Measurements from ENCODE around the gene NRXN2.

NRXN2 gene

DNA sequence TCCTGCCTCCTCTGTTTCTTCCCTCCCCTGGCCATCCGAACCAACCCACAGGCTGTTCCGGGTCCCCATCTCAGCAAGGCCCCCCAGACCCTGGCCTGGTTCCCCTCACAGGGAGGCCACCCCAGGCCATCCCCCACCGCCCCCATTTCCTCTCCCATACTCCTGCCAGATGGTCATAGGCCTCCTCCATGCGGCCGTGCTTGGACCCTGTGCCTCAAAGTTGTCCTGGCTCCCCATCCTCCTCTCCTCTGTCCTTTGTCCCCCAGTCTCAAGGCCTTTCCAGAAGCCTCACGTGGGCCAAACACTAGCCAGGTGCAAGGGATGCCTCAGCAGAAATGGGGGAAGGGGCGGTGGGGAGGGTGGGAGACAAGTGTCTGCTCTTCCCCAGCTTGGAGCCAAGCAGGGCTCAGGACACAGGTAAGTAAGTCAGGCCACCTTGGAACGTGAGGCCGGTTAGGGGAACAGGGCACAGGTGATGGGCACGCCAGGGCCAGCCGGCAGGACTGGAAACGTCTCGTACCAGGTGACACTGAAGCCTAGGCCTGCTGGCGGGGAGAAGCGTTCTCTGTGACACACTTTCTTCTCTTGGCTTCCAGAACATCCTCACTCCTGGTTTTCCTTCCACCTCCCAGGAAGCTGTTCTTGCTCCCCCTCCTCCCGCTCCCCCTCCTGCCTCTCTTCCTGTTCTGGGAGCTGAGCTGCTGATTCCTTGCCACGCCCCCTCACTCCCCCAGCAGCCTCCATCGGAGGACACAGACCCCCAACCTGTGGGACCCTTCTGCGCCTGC is 163.5 kb downstream of the NRXN2 start:
- no peak overlapping the region for H3K27ac Mint-ChIP-seq
- no peak overlapping the region for H3K4me3 Mint-ChIP-seq
- H3K36me3 Mint-ChIP-seq (ENCODE audit: low read depth), result no peaks in the 10 kb centered on the region
- H3K4me1 Mint-ChIP-seq (ENCODE audit: low read depth), result no peaks in the 10 kb centered on the region
- no peak for DNase-seq
- no peaks in the 10 kb centered on the region for H3K9me3 Mint-ChIP-seq
- peaks cover 7% of the 10 kb centered on the region for H3K27me3 Mint-ChIP-seq

DNA sequence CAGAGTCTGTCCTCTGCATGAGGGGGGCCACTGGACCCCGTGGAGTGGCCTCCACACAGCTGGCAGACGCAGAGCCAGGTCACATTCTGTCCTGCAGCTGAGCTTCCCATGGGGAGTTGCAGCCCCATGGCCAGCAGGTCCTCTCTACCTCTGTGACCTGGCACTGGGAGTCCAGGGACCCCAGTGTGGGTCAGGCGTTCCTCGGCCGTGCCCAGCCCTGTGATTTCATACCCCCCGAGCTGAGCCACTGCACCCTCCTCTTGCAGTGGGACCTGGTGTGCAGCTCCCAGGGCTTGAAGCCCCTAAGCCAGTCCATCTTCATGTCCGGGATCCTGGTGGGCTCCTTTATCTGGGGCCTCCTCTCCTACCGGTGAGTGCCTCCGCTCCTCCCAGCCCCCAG is 164.1 kb downstream of the NRXN2 start:
- no peak overlapping the region for H3K27ac Mint-ChIP-seq
- H3K4me3 Mint-ChIP-seq, result no peak overlapping the region
- H3K36me3 Mint-ChIP-seq (ENCODE audit: low read depth), result no peaks in the 10 kb centered on the region
- no peaks in the 10 kb centered on the region for H3K4me1 Mint-ChIP-seq (ENCODE audit: low read depth)
- H3K27me3 Mint-ChIP-seq, result peaks cover 7% of the 10 kb centered on the region
- DNase-seq, result no peak
- H3K9me3 Mint-ChIP-seq, result no peaks in the 10 kb centered on the region

DNA sequence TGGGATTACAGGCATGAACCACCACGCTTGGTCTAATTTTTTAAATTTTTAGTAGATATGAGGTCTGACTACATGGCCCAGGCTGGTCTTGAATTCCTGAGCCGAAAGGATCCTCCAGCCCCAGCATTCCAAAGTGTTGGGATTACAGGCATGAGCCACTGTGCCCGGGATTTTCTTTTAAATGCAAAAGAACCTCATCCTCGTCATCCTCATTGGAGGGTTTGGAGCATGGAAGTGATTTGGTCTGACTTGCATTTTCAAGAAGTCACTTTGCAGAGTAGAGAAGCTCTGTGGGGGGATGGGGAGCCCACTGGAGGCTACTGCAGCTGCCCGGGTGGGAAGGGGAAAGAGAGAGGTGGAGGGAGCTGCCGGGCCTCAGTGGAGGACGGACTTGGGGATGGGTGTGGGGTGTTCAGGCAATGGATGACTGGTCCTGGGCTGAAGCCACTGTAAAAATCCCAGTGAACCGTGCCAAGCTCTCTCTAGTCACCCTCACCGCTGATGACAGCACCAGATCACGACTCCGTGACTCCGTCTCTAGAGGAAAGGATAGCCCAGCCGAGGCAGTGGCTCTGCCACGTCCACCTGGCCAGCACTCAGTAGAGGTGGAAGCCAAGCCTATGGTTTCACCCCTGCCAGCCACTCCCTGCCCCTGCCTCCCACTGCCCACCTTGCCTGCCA is 164.8 kb downstream of the NRXN2 start:
- peaks cover 7% of the 10 kb centered on the region for H3K27me3 Mint-ChIP-seq
- H3K4me3 Mint-ChIP-seq, result no peak overlapping the region
- DNase-seq, result no peak
- no peak overlapping the region for H3K27ac Mint-ChIP-seq
- no peaks in the 10 kb centered on the region for H3K9me3 Mint-ChIP-seq
- no peaks in the 10 kb centered on the region for H3K36me3 Mint-ChIP-seq (ENCODE audit: low read depth)
- H3K4me1 Mint-ChIP-seq (ENCODE audit: low read depth), result no peaks in the 10 kb centered on the region

DNA sequence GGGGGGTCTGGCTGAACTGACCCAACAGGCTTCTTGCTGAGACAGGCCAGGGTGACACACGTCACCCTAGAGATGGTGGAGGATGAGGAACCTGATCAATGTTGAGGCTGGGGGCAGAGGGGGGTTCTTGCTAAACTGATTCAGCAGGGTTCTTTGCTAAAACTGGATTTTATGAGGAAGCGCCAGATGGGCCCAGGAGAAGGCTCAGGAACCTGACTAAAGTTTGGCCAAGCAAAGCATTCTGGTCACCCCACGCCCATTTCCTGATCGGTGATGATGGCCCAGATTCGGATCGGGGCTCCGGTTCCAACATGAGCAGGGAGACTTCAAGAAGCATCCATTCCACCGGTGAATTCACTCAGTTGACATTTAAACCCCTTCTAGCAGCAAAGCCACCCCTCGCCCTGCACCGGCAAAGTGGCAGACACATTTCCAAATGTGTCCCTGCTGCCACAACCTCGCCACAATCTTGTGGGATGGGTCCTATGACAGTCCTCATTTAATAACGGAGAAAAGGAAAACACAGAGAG is 166.2 kb downstream of the NRXN2 start:
- Mint-ChIP-seq H3K27ac (no peak overlapping the region), H3K36me3 (ENCODE audit: low read depth) (no peaks in the 10 kb centered on the region), H3K4me3 (no peak overlapping the region), H3K4me1 (ENCODE audit: low read depth) (no peaks in the 10 kb centered on the region), H3K27me3 (peaks cover 7% of the 10 kb centered on the region), H3K9me3 (no peaks in the 10 kb centered on the region)
- DNase-seq, result no peak

All from activated T-cell treated with anti-CD3 and anti-CD28 coated beads, Interleukin-2, amount 50 U/mL, for 24 hours (primary cell).